GM12872 (cell line): ENCODE measurements around the gene KCTD1.

Source experiments
- TF ChIP-seq, protein P1 (sequence below): IDR thresholded peaks from 3 replicates; pipeline ENCODE4 v1.5.1; 2011; ENCODE audit warnings: low read depth, mild to moderate bottlenecking, low read length, moderate library complexity; ENCODE audit not compliant: insufficient read depth

Gene KCTD1

GRCh38 chr18:26511339-26512071, 36.8 kb downstream of the KCTD1 start:
- TF ChIP-seq, protein P1, sequence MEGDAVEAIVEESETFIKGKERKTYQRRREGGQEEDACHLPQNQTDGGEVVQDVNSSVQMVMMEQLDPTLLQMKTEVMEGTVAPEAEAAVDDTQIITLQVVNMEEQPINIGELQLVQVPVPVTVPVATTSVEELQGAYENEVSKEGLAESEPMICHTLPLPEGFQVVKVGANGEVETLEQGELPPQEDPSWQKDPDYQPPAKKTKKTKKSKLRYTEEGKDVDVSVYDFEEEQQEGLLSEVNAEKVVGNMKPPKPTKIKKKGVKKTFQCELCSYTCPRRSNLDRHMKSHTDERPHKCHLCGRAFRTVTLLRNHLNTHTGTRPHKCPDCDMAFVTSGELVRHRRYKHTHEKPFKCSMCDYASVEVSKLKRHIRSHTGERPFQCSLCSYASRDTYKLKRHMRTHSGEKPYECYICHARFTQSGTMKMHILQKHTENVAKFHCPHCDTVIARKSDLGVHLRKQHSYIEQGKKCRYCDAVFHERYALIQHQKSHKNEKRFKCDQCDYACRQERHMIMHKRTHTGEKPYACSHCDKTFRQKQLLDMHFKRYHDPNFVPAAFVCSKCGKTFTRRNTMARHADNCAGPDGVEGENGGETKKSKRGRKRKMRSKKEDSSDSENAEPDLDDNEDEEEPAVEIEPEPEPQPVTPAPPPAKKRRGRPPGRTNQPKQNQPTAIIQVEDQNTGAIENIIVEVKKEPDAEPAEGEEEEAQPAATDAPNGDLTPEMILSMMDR = no peak

DNA sequence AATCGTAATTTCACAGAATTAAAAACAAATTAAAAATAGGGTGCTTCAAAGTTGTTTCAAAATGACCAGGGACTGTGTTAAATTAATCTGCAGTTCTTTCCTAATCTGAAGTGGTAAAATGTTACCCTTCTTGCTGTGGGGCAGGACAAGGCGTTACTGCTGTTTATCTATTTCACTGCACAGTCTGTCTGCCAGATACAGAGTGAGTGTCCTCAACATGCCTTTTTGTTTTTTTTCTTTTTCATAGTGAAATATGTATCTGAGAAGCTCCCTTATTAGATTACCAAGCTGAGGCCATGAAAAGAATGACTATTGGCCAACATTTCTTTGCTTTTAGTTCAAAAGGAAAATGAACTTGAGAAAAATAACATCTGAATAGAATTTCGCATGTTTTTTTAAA, 38.0 kb downstream of the KCTD1 start:
- TF ChIP-seq, protein P1 = no peak

GRCh38 chr18:26506012-26506411, 42.3 kb downstream of the KCTD1 start:
- TF ChIP-seq, protein P1 = no peak

DNA sequence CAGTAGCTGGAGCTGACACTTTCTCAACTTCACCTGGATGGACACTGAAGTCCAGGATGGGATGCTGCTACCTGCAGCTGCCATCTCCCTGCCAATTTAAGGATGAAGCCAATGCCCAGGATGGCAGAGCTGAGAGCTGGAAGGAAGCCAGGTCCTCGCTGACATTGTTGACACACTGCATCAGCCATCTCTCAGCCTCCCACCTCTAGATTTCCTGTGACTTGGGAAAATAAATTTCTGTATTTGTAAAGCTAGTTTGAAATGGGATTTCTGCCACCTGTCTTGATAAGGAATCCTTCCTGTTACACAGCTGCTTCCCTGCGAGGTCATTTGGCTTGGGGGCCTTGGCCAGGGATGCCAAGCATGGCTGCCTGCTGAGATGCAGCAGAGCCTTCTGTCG, 43.5 kb downstream of the KCTD1 start:
- TF ChIP-seq, protein P1 = no peak

DNA sequence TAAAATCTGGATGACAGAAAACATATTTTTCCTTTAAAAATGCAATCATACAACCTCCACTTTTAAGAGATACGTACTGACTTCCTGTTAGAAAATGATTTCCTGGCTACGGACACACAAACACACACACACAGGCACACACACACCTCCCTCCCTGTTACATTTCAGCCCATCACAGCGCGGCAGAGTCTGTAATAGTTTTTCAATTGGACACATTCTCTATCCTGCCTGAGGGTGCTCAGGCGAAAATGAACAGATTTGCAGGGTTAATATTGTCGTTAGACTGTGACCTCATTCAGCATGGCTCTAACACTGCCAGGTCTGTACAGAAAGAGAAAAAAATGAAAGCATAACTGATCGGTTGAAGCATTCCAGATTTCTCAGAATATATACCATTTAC, 45.0 kb downstream of the KCTD1 start:
- TF ChIP-seq, protein P1 = no peak

DNA sequence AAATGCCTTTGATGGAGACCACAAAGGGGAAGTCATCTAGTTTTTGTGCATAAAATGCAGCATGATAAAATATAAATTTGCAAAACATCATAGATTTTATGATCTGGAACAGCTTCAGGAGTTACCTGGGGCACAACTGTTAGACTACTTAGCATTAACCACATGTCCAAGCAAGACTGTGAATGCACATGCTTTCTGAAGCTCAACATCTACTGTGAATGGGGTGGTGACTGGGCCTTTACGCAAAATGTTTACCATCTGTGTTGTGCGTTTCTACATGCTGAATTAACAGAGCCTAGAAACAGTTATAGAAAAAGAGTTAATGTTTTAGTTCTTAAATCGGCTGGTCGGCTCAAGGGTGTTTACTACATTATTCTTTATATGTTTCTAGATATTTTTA, 45.5 kb downstream of the KCTD1 start:
- TF ChIP-seq, protein P1 = no peak

GRCh38 chr18:26497866-26498265, 50.5 kb downstream of the KCTD1 start:
- TF ChIP-seq, protein P1 = no peak
